ENCODE measurements around the gene TIMM21.

The TIMM21 gene

DNA sequence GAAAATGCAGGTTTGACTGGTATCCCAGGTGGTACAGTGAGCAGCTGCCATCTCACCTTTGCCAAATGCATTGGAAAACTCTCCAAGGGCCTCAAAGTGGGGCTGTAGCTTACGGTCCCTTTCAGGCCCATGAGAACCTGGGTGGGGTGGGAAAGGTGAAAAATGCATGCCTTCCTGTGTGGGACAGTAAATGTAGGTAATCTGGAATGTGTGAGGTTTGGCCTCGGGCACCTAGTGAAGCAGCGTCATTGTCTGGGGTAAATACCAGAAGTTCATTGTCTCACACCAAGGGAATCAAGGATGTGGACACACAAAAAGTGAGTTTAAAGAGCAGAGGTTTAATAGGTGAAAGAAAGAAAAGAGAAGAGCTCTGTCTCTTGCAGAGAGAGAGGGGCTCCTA is 36.6 kb downstream of the TIMM21 start:
- H3K4me3 ChIP-seq (ENCODE audit: low read length), result no peak overlapping the region
- DNase-seq (ENCODE audit: low read depth), result peak; percentile 80
- TF ChIP-seq, protein P1, sequence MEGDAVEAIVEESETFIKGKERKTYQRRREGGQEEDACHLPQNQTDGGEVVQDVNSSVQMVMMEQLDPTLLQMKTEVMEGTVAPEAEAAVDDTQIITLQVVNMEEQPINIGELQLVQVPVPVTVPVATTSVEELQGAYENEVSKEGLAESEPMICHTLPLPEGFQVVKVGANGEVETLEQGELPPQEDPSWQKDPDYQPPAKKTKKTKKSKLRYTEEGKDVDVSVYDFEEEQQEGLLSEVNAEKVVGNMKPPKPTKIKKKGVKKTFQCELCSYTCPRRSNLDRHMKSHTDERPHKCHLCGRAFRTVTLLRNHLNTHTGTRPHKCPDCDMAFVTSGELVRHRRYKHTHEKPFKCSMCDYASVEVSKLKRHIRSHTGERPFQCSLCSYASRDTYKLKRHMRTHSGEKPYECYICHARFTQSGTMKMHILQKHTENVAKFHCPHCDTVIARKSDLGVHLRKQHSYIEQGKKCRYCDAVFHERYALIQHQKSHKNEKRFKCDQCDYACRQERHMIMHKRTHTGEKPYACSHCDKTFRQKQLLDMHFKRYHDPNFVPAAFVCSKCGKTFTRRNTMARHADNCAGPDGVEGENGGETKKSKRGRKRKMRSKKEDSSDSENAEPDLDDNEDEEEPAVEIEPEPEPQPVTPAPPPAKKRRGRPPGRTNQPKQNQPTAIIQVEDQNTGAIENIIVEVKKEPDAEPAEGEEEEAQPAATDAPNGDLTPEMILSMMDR (IDR thresholded peaks at IDR 0.05; ENCODE audit: insufficient read depth, low read depth, low read length, missing control alignments), result no peak

DNA sequence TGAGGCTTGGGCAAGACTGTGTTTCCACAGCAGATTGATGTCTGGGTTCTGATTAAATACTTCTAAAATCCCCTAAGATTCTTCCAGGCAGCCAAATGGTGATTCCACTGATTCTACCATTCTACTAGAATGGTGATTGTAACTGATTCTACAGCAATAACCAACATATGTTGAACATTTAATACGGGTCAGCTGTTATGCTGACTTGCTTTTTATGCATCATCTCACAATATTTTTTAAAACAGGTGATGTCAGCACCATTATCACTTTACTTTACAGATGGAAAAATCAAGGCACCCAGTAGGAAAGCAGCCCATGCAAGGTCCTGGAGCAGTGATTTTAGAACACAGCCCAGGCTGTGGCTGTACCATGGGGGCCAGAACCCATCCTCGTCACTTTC is 37.5 kb downstream of the TIMM21 start:
- TF ChIP-seq, protein P1 (IDR thresholded peaks at IDR 0.05; ENCODE audit: insufficient read depth, low read depth, low read length, missing control alignments), result no peak
- DNase-seq (ENCODE audit: low read depth), result no peak
- no peak overlapping the region for H3K4me3 ChIP-seq (ENCODE audit: low read length)

DNA sequence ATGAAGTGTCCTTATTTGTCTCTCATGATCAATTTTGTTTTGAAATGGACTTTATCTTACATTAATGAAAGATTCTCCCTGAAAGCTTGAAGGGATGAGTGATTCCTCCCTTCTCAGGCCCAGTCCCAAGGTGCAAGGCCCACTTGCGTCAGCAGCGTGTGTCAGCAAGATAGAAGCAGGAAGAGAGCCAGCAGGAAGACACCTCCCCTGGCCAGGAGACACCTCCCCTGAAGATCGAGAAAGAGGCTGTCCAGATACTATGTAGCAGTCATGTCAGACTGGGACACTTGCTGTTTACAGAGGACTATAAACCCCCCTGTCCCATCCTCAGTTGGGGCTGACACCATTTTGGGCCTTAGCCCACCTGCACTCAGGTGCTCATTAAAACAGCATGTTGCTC is 38.3 kb downstream of the TIMM21 start:
- TF ChIP-seq, protein P1 (IDR thresholded peaks at IDR 0.05; ENCODE audit: insufficient read depth, low read depth, low read length, missing control alignments), result no peak
- DNase-seq (ENCODE audit: low read depth), result no peak
- H3K4me3 ChIP-seq (ENCODE audit: low read length), result no peak overlapping the region

DNA sequence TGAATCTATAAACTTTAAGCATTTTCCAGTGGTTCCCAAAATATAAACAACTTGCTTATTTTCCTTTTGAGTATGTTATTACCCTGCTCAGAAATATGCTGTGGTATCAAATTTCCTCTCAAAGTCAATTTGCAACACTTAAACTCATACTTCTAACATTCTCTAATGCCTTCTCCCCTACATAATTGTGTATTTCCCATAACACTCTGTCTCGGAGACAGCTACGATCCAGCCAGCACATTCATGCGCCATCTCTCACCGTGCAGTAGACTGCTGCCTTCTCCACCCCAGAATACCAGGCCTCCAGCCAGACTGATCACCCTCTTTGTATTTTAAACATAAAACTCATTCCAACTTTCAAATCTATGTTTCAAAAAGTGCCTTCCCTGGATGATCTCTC is 41.8 kb downstream of the TIMM21 start:
- TF ChIP-seq, protein P1 (IDR thresholded peaks at IDR 0.05; ENCODE audit: insufficient read depth, low read depth, low read length, missing control alignments), result no peak

DNA sequence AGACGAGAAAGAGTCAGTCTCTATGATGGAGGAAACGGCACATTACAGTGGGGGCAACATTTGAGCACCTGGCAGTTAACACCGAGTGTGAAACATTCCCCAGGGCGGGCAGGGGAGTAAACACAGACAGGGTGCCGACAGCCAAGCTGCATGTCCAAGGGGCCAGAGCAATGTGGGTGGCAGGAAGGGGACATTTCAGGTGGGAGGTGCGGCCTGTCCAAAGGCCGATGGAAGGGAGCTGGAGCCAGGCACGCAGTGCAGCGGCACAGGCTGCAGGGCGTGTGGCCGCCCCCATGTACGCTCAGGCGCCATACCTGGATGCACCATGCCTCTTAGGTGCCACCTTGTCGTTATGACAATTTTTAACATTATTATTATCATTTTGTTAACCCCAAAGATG is 43.3 kb downstream of the TIMM21 start:
- DNase-seq (ENCODE audit: low read depth), result no peak
- no peak overlapping the region for H3K4me3 ChIP-seq (ENCODE audit: low read length)
- TF ChIP-seq, protein P1 (IDR thresholded peaks at IDR 0.05; ENCODE audit: insufficient read depth, low read depth, low read length, missing control alignments), result no peak

More for the DNA sequence above, 41.8 kb downstream of the TIMM21 start:
- no peak for DNase-seq (ENCODE audit: low read depth)
- no peak overlapping the region for H3K4me3 ChIP-seq (ENCODE audit: low read length)

DNA sequence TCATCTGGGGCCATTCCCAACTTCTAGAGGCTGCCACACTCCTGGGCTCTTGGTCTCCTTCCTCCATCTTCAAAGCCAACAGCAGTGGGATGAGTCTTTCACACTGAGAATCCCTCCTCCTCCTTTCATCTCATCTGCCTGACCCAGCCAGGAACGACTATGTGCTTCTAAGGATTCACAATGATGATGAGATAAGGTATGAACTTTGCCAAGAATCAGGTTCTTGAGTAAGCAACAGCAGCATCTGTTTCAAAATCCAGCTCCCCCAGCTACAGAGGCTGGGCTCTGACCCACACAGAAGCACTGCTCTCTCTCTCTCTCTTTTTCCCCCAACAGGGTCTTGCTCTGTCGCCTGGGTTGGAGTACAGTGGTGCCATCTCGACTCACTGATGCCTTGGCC is 46.4 kb downstream of the TIMM21 start:
- no peak for DNase-seq (ENCODE audit: low read depth)
- TF ChIP-seq, protein P1 (IDR thresholded peaks at IDR 0.05; ENCODE audit: insufficient read depth, low read depth, low read length, missing control alignments), result no peak
- no peak overlapping the region for H3K4me3 ChIP-seq (ENCODE audit: low read length)
